Common myeloid progenitor, CD34-positive (primary cell): Measurements from ENCODE around the gene OBP2A.
"Not testable (repeated sequence)": the region's sequence is repeated elsewhere in the genome, so short reads cannot be mapped to it uniquely, and the experiment has no call there.

ENCODE experiments used
- CTCF ChIA-PET: fragments of 350-600 bp; sonication (Branson Sonifier 250); formaldehyde crosslinking; loops from one replicate; lab custom pipeline; 2021; ENCODE audit warnings: antibody characterized with exemption; lab: Charles Lee
- POLR2A ChIA-PET: fragments of 350-600 bp; sonication (Branson Sonifier 250); formaldehyde crosslinking; loops from one replicate; lab custom pipeline; 2021; ENCODE audit warnings: antibody characterized with exemption; lab: Charles Lee
- DNase-seq, 3 donors: peaks; one replicate each; pipeline versions ENCODE4 v3.0.0 to v3.0.0-alpha.2; 2013
- H3K27ac ChIP-seq, 2 experiments: 1 replicate in 1 of 2; 2 replicates in 1 of 2; pipeline ENCODE4 v1.7.0; 2013; ENCODE audit warnings: inconsistent platforms in 2 of 2, low read length in 2 of 2, mild to moderate bottlenecking in 2 of 2, low read depth in 1 of 2, moderate library complexity in 1 of 2; ENCODE audit not compliant: severe bottlenecking in 2 of 2, insufficient read depth in 1 of 2, poor library complexity in 1 of 2
- H3K27me3 ChIP-seq, 5 experiments: replicated peaks in 2 of 5; 1 replicate in 3 of 5; 2 replicates in 2 of 5; pipeline versions ENCODE4 v1.6.1 to v1.7.0; 2013; ENCODE audit warnings: low read length in 4 of 5, mild to moderate bottlenecking in 2 of 5, moderate library complexity in 2 of 5, inconsistent platforms in 1 of 5; ENCODE audit not compliant: insufficient read depth in 5 of 5, control insufficient read depth in 4 of 5
- H3K36me3 ChIP-seq, 4 experiments: 1 replicate in 2 of 4; 2 replicates in 2 of 4; pipeline versions ENCODE4 v1.6.1 to v1.7.0; 2013; ENCODE audit warnings: low read length in 3 of 4, control low read depth in 1 of 4, mild to moderate bottlenecking in 1 of 4; ENCODE audit not compliant: control insufficient read depth in 4 of 4, insufficient read depth in 4 of 4
- H3K4me1 ChIP-seq, 4 experiments: 1 replicate in 3 of 4; 2 replicates in 1 of 4; pipeline versions ENCODE4 v1.6.1 to v1.7.1; 2013; ENCODE audit warnings: low read length in 3 of 4, mild to moderate bottlenecking in 3 of 4, control low read depth in 1 of 4, inconsistent platforms in 1 of 4, moderate library complexity in 1 of 4; ENCODE audit not compliant: control insufficient read depth in 4 of 4, insufficient read depth in 4 of 4; ENCODE audit errors: control extremely low read depth in 1 of 4
- H3K4me3 ChIP-seq, 7 experiments: 1 replicate in 4 of 7; 2 replicates in 3 of 7; pipeline versions ENCODE4 v1.5.1 to v1.7.0; 2013; ENCODE audit warnings: mild to moderate bottlenecking in 7 of 7, low read length in 6 of 7, moderate library complexity in 6 of 7, inconsistent platforms in 2 of 7, low read depth in 2 of 7, control low read depth in 1 of 7; ENCODE audit not compliant: insufficient read depth in 4 of 7, control insufficient read depth in 1 of 7; ENCODE audit errors: extremely low read depth in 1 of 7
- H3K9me3 ChIP-seq, 5 experiments: 1 replicate in 4 of 5; 2 replicates in 1 of 5; pipeline versions ENCODE4 v1.6.1 to v1.7.1; 2013; ENCODE audit warnings: low read length in 4 of 5, mild to moderate bottlenecking in 2 of 5, inconsistent platforms in 1 of 5, low read depth in 1 of 5, moderate library complexity in 1 of 5; ENCODE audit not compliant: control insufficient read depth in 4 of 5, insufficient read depth in 2 of 5; ENCODE audit errors: control extremely low read depth in 1 of 5
- WGBS: methylation state at CpG from one replicate; pipeline ENCODE4 v1.1.5; 2013; ENCODE audit not compliant: insufficient coverage; 5-methylcytosine and 5-hydroxymethylcytosine counted together

The OBP2A gene

DNA sequence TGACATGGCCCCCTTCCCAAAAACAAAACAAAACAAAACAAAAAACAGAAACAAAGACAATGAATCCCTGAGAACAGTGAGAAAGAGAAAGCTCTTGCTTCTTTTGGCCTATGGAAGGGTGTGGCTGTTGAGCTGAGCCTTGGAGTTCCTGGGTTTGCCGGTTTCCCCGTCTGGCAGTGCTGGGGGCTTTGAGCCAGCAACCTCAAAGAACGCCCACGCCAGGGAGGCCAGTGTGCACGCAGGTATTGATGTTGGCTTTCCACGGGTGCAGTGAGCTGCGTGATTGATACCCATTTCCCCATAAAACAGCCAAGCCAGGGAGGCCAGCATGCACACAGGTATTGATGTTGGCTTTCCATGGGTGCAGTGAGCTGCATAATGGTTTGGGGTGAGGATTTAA lies 33.0 kb upstream of the OBP2A start:
- 77% methylated on average over 5 of the region's 7 CpGs for WGBS
- Histone ChIP-seq H3K27ac (no peak overlapping the region), H3K27me3 (peaks cover 0 to 29% (median 0%) of the 10 kb centered on the region in 5 experiments), H3K4me1 (peaks cover 0 to 9% (median 2%) of the 10 kb centered on the region in 4 experiments), H3K36me3 (no peaks in the 10 kb centered on the region), H3K9me3 (peaks cover 0 to 6% (median 0%) of the 10 kb centered on the region in 5 experiments), H3K4me3 (no peak overlapping the region)
- ChIA-PET CTCF (no interaction called here), POLR2A (no interaction called here)
- DNase-seq, result no peak

DNA sequence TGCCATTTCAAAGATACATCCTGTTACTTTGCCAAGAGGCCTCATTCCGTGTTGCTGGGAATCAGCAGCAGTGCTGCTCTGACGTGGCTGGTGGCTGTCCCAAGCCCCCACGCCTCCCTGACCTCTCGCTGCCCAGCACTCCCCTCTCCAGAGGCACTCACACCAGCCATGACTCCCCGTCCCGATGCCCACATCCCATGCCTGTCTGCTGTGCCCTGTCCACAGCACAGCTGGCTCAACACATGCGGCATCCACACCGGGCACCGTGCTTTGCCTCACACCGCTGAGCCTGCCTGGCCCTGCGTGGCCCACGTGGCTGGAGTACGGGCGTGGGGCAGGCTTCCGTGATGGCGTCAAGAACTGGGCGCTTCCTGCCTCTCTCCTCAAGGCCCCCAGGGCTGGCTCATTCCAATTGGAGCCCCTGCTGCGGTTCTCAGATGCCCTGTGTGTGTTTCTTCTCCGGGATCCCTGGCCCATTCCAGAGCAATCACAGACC lies 32.5 kb upstream of the OBP2A start:
- POLR2A ChIA-PET, result no interaction called here

DNA sequence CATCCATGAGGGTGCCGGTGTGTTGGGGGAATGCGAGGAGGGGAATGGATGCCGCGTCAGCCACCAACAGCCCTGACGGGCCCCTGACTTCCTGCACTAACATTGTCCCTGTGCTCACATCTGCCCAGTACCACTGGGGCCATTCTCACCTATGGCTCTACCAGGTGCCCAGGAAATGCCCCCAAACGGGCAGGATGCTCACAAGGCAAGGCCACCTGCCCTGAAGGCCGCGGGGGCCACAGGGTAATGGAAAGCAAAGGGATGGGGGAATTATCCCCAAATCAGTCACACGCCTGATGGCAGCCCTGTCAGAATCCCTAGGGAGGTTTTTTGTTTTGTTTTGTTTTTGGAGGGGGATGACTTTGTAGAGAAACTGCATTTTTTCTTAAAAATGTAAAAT lies 32.0 kb upstream of the OBP2A start:
- POLR2A ChIA-PET, H3K4me1 ChIP-seq, CTCF ChIA-PET, DNase-seq, H3K27ac ChIP-seq, H3K4me3 ChIP-seq, H3K36me3 ChIP-seq, H3K9me3 ChIP-seq: not testable (repeated sequence)
- WGBS, result no CpG with 5 or more reads among the region's 9 CpGs
- peaks cover 0 to 36% (median 0%) of the 10 kb centered on the region in 5 experiments for H3K27me3 ChIP-seq

More for the DNA sequence above, 32.5 kb upstream of the OBP2A start:
- Histone ChIP-seq H3K27ac (no peak overlapping the region), H3K4me3 (no peak overlapping the region), H3K36me3 (no peaks in the 10 kb centered on the region), H3K27me3 (peaks cover 0 to 34% (median 0%) of the 10 kb centered on the region in 5 experiments), H3K9me3 (peaks cover 0 to 5% (median 0%) of the 10 kb centered on the region in 5 experiments), H3K4me1 (peaks cover 0 to 9% (median 2%) of the 10 kb centered on the region in 4 experiments)
- 92% methylated on average over 19 of the region's 19 CpGs for WGBS
- CTCF ChIA-PET, result no interaction called here
- DNase-seq, result no peak

DNA sequence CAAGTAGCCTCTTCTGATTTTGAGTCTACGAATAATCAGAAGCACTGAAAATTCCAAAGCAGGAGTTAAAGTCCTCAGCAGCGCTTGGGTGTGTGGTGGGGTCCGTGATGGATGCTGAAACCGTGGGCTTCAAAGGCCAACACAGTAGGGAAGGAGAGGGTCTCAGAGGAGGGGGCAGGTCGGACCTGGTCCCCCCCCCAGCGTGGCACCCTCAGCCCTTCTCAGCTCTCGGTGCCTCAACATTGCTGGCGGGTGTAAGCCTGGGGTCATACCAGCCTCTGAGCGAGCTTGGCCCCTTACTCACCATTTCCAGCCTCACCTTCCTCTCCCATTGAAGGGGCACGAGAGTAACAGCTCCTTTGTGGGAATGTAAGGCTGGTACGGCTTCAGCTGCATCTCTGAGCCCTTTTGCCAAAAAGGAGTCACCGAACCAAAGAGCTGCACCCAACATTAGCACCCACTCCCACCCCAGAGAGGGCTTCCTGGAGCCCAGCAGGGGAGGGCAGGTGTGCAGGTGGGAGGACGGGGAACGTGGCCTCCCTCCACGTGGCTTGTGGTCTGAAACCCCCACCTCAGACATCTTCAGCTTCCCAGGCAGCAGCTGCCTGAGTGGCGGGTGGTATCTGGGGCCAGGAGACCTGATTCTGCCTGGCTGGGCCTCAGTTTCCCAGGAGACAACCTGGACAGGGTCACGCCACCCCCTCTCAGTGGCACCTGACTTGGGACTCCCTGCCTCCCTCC lies 31.4 kb upstream of the OBP2A start:
- Histone ChIP-seq H3K27ac (no peak overlapping the region), H3K4me3 (no peak overlapping the region), H3K27me3 (peaks cover under 1 to 40% (median 3%) of the 10 kb centered on the region in 5 experiments), H3K9me3 (peaks cover 0 to under 1% (median 0%) of the 10 kb centered on the region in 5 experiments), H3K36me3 (no peaks in the 10 kb centered on the region), H3K4me1 (peaks cover 0 to 9% (median 2%) of the 10 kb centered on the region in 4 experiments)
- CTCF ChIA-PET, result no interaction called here
- POLR2A ChIA-PET, result no interaction called here
- no peak for DNase-seq
- 94% methylated on average over 12 of the region's 17 CpGs for WGBS

DNA sequence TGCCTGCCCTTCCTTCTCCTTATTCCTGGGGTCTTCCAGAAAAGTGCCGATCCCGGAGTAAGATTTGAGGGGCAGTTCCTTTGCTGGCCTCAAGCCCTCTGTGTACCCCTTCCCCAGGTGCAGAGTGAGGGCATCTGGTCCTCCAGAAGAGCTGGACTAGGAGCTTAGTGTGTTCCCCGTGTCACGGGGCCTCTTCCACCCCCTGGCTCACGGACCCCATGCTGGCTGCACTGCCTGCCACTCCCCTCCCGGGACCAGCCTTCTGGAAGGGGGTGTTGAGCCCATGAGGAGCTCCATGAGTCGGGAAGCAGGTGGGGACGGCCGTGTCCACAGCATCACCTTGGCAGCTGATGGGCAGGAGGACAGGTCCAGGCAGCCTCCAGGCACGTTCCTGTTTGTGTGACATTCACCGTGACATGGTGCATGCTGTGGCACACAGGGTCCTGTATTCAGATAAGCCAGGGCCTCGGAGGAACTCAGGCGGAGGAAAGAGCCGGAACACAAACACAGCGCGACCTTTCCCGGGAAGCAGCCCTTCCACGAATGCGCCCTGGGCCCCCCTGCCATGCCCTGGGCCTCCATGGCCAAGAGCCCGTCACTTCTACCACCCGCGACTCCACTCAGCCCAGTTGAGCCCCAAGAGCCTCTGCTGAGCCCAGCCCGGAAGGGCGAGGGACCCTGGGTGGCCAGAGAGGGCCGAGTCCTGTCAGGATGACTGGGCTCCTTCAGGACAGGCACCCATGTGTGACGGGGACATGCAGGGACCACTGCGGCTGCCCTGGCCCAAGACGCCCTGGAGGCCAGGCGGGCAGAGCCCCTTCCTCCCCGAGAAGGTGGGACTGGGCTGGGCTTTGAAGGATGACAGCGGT lies 30.6 kb upstream of the OBP2A start:
- Histone ChIP-seq H3K27me3 (peaks cover 2 to 43% (median 3%) of the 10 kb centered on the region in 5 experiments), H3K4me1 (peaks cover 0 to 9% (median 2%) of the 10 kb centered on the region in 4 experiments), H3K9me3 (no peaks in the 10 kb centered on the region), H3K36me3 (no peaks in the 10 kb centered on the region), H3K27ac (no peak overlapping the region), H3K4me3 (no peak overlapping the region)
- no peak for DNase-seq
- ChIA-PET POLR2A (no interaction called here), CTCF (no interaction called here)
- 95% methylated on average over 28 of the region's 31 CpGs for WGBS

- DNase-seq, result peak in 2 of 3 donors; percentile 21 to 31
- ChIA-PET CTCF (no interaction called here), POLR2A (no interaction called here)
- Histone ChIP-seq H3K4me3 (no peak overlapping the region), H3K27me3 (peaks cover 2 to 45% (median 3%) of the 10 kb centered on the region in 5 experiments), H3K36me3 (no peaks in the 10 kb centered on the region), H3K9me3 (no peaks in the 10 kb centered on the region), H3K27ac (no peak overlapping the region), H3K4me1 (peaks cover 0 to 8% (median 2%) of the 10 kb centered on the region in 4 experiments)
- 55% methylated on average over 21 of the region's 25 CpGs for WGBS
Measured at GRCh38 chr9:135516132-135516860, 29.6 kb upstream of the OBP2A start.
